HG02571 (cell line): ENCODE data around the gene HLCS.
"Not testable (repeated sequence)": the region's sequence is repeated elsewhere in the genome, so short reads cannot be mapped to it uniquely, and the experiment has no call there.

Experiments used
- ATAC-seq: cut with Tn5 transposase; IDR thresholded peaks from one replicate; pipeline ENCODE4 v1.9.1; 2021; ENCODE audit warnings: mild to moderate bottlenecking, moderate library complexity; ENCODE audit not compliant: unreplicated experiment

The HLCS gene

DNA sequence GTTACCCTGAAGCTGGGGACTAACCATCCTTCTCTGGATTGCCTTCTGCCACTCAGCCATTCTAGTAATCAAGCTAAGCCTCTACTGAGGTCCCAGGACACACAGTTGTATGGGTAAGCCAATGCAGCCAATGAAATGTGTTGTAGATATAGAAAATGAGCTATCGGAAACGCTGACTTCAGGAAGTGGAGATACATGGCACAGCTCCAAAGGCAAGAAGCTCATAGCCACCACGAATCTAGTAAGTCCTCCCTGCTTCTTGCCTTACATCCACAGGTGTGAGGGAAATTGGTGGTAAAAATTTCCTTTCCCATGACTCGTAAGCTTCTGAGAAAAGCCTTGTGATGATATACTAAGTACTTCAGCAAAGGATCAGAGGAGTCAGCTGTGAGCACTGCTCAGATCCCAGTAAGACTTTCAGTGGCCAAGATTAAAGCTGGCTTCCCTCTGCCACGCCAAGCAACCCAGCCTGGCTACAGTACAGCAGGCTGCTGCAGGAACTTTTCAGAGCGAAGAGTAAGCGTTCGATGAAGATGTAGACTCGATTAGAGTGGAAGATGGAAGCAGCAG is 149.8 kb downstream of the HLCS start:
- no peak for ATAC-seq

GRCh38 chr21:36816026-36816425 is 150.4 kb downstream of the HLCS start:
- not testable (repeated sequence) for ATAC-seq

DNA sequence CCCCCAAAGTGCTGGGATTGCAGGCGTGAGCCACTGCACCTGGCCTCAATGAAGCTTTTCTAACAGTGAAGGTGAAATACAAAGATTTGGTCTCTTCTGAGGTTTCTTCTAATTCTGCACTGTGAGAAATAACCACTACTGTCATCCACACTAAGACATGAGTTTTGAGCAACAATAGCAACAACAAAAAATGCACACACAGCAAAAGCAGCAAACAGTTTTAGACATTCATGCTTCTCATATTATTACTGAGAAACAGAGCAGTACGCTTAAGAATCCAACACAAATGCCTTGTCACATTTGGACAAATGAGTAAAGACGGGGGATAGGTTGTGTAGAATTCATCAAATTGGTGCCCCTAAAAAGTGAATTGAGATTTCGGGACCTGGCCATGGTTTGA is 151.2 kb downstream of the HLCS start:
- ATAC-seq = no peak

DNA sequence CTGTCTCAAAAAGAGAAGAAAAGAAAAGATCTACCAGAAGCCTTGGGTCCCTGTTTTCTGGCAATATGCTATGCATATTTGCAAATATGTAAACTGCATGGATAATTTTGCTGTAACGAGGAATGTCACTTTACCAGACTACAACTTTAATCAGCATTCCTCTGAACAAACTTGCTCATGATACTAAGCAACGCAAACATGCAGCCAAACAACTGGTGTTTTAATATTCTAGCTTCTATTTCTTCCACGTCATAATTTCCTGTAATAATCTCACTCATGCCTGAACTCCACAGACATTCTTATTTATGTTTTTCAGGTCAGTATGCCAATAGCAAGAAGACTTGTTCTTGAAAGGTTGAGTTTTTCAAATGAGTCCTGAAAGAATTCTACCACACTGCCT is 153.4 kb downstream of the HLCS start:
- no peak for ATAC-seq

GRCh38 chr21:36811762-36812161 is 154.7 kb downstream of the HLCS start:
- no peak for ATAC-seq

DNA sequence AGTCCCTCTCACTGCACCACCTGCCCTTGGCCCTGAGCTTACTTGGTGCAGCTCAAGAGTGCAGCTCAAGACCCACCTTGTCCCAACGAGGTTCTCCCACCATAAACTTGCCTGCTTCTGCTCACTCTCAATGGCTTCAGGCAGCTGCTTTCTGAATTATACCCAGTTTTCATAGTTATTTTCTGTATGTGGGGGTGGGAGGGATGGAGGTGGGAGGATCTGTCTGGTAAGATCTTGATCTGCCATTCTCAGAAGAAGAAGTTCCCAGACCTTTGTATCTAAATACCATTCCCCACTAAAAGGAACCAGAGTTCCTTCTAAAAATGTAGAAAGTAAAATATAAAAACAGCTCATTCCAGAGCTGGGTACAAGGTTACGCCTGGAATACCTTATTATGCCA is 156.0 kb downstream of the HLCS start:
- no peak for ATAC-seq

- no peak for ATAC-seq
Measured at GRCh38 chr21:36807422-36807928, 159.0 kb downstream of the HLCS start.

DNA sequence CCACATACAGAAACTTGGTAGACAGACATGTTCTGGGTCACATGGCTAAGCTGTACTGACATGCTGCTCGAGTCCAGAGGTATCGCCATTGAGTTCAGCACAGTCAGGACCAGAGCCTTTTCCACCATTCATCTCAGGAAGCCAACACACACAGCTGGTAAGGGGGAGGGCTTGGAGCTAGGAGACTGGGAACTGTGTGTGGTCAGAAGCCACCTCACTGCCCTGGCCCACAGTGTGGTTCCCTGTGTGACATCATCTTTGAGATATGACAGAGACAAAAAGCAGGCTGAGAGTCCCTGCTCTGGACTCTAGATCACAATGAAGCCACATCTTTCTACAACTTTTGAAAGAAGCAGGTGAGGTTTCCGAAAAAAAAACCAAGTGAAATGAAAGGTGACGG is 160.4 kb downstream of the HLCS start:
- ATAC-seq = no peak

DNA sequence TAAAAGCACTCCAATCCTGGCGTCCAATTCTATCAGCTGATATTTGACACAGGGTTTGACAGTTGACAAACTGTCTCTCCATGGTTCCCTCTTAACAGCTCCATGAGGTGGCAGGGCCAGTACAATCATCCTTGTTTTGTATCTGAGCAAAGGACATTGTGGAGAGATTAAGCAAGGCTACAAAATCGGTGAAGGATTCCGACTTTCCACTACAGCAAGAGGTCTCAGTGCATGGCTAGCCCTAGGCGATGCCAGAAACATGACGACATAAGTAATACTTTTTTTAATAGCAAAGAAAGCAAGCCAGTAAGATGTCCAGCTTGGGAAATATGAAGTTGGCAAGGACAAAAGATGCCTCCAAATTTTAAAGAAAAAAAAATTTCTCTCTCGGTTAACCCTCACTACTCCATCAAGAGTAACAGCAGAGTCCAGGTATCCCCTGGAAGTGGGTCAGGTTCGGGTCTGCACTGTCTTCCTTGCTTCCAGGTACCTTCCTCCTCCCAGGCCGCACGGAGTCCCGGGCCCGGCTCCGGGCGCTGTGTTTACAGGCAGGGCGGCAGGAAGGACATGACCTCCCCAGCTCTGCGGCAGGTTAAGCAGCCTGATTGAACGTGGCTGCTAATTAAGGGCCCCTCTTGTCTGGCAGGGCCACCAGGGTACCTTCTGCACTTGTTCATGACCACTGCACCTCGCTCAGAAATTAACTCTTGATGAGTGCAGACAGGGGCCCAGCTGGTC is 161.4 kb downstream of the HLCS start:
- no peak for ATAC-seq

DNA sequence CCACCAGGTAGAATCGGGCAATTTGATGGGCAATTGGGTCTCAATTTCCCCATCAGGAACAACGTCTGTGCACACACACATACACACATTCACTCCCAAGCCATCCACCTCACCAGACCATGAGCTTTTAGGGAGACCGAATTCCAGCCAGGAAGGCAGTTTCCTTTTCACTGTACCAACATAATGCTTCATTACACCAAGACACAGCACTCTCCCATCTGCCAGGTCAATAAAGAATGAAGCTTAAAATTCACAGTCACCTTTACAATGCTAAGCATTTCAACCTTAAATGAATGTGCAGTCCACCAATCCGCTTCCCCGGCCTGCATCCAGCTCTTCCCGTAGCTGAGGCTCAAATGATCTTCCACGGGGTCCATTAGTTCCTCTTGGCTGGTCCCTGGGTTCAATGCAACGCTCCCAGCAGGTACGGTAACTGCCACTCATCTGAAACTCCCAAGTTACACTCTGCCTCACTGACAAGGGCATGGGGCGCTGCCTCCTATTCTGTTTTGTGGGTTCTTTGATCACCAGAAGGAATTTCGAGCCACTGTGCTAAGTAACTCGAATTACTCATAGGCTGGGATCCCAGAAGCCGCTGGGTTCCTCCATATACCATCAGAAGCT is 162.5 kb downstream of the HLCS start:
- no peak for ATAC-seq

DNA sequence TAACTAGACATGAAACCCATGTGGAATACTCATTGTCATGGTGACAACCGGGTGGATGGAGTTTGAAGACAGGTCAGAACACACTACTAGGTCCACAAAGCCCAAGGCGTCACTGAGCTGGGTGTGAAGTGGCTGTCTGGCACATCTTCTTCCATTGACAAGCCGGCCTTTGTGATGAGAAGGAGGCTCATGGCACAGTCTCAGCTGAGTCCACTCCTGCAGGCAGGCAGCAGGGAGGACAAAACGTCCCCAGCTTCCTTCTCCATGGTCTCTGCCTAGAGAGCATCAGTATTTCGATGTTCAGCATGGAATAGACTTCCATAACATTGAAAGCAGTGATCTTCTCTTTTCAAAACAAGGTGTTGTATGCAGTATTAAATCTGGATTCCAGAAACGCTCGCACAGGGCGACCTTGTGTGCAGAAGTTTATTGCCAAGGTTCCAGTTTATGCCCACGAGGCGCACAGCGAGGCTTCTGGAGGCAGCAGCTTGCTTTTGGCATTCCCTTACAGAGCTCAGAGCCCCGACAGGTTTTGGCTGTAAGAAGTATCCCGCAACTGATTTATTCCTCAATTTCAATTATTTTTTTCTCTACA is 163.3 kb downstream of the HLCS start:
- ATAC-seq = no peak

GRCh38 chr21:36800734-36801133 is 165.7 kb downstream of the HLCS start:
- ATAC-seq = no peak

- no peak for ATAC-seq
Measured at GRCh38 chr21:36799869-36800268, 166.6 kb downstream of the HLCS start.

DNA sequence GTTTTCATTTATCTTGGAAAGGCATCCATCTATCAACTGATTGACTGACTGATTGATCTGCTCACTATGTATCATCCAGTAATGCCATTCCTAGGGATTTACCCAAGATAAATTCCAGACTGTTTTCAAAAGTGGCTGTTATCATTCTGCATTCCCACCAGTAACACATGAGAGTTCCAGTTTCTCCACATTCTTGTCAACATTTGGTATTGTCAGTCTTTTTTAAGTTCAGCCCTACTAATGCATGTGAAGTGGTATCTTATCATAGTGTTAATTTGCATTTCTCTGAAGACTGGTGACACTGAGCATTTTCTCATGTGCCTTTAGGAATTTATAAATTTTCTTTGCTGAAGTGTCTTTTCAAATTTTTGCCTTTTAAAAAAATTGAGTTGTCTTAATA is 168.0 kb downstream of the HLCS start:
- ATAC-seq = no peak

DNA sequence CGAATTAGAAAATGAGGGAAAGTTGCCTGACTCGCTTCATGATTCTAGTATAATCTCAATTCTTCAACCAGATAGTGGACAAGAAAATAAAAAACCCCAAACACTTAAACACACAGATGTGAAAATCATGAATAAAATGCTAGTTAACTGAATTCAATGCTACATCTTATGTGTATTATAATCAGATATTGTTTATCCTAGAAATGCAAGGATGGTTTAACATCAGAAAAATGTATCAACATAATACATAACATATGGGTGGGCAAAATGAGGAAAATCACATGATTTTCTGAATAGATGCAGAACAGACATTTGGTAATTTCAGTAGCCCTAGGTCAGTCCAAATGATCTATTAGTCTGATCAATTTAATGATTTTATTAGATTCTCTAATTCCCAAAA is 170.4 kb downstream of the HLCS start:
- ATAC-seq = no peak

DNA sequence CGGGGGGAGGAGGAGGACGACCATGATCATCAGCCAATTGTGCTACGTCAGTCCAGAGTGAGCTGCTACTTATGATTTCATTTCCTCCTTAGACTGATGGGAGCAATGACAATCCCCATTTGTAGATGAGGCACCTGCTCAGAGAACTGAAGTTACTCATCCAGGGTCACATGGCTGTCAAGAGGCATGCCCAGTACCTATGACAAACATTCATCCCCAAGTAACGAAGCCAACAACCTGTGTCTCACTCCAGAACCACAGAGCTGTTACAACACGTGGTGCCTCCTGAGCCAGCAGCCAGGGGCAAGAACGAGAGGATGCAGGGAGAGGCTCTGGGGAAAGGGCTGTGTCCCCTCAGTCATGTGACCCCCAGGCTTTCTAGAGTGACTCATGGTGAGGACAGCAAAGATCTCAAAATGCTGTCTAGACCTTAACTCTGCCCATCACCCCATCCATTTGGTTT is 173.9 kb downstream of the HLCS start:
- ATAC-seq = no peak

DNA sequence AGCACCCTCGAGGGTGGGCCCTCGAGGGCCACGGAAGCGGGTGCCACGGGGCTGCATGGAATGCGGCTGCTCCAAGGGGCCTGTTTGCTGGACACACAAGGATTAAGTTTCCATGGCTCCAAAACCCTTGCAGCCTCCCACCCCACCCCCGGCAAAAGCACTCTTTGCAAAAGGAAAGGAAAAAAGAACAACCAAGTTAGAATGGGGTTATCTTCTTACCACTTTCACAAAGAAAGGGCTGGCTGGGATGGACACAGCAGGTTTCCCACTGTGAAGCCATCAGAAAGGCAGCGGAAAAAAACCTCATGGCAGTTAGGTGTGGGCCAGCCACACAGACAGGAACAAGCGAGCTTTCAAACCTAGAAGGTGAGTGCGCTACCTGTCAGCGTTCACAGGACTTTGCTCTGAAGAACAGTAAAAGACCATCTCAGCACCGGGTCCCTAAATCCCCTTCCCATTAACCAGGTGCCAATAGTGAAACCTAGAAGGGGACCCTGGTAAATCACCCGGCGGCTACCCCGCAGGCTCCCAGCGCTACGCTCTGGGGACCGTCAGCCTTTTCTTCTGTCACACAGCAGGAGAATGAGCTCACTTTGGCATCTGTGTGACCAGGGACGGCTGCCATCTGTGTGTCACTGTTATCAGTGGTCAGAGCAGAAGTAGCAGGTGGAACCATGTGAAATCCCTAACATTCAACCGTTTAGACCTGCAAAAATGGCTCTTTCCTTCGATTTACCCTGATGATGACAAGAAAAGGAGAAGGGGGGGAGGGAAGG is 174.6 kb downstream of the HLCS start:
- ATAC-seq = no peak

- ATAC-seq = no peak
Measured at GRCh38 chr21:36791180-36791579, 175.3 kb downstream of the HLCS start.

DNA sequence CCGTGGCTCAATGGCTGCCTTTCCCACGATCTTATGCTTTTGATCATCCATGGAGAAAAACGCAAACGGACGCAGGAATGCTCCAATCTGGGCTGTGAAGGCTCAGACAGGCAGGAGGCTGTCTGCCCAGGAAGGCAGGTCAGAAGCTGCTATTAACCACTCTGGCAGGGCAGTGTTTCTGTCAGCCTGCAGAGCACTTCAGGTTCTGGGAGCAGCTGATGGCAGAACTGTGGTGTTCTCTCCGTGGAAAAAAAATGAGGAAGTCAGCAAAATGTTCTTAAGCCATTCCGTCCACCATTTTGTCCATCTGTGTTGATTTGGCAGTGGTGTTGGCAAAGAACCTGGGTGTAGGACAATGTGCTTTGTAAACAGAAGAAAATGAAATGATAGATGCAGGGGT is 175.9 kb downstream of the HLCS start:
- no peak for ATAC-seq

GRCh38 chr21:36788120-36788638 is 178.3 kb downstream of the HLCS start:
- no peak for ATAC-seq

- no peak for ATAC-seq
Measured at GRCh38 chr21:36786186-36786585, 180.3 kb downstream of the HLCS start.
